ENCODE data around the gene TRHDE.

TRHDE gene

DNA sequence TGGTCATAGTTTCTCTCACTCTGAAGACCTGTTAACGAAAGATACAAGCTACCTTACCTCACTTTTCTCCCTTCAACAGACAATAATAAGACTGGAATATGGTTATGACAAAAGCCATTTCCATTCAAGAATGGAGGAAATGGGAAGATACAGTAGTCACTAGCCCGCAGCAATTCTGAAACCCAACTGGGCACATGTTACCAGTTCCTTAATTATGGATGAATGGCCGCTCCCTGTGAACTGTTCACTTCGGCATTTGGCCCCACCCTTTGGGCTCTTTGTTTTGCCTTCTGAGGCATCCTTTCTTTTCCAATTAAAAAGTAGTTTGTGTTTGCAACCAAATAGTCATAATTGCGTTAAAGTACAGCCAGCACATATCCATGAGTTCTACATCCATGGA lies 19.0 kb downstream of the TRHDE start:
- Histone ChIP-seq H3K27ac (no peak overlapping the region), H3K4me3 (ENCODE audit: low read depth, low read length) (no peak overlapping the region), H3K36me3 (no peaks in the 10 kb centered on the region), H3K9me3 (ENCODE audit: severe bottlenecking) (no peaks in the 10 kb centered on the region), H3K27me3 (ENCODE audit: insufficient read depth, low read depth, severe bottlenecking) (no peaks in the 10 kb centered on the region)
- no peak for TF ChIP-seq CTCF (IDR thresholded peaks at IDR 0.05; ENCODE audit: low read depth, low read length)
- no peak for DNase-seq

GRCh38 chr12:72293701-72294100 lies 21.5 kb downstream of the TRHDE start:
- Histone ChIP-seq H3K9me3 (ENCODE audit: severe bottlenecking) (no peaks in the 10 kb centered on the region), H3K27ac (no peak overlapping the region), H3K27me3 (ENCODE audit: insufficient read depth, low read depth, severe bottlenecking) (no peaks in the 10 kb centered on the region), H3K36me3 (no peaks in the 10 kb centered on the region), H3K4me3 (ENCODE audit: low read depth, low read length) (no peak overlapping the region)
- DNase-seq, result no peak
- no peak for TF ChIP-seq CTCF (IDR thresholded peaks at IDR 0.05; ENCODE audit: low read depth, low read length)

- no peak overlapping the region for H3K4me3 ChIP-seq (ENCODE audit: low read depth, low read length)
- no peaks in the 10 kb centered on the region for H3K27me3 ChIP-seq (ENCODE audit: insufficient read depth, low read depth, severe bottlenecking)
- no peaks in the 10 kb centered on the region for H3K36me3 ChIP-seq
- no peak for TF ChIP-seq CTCF (IDR thresholded peaks at IDR 0.05; ENCODE audit: low read depth, low read length)
- no peaks in the 10 kb centered on the region for H3K9me3 ChIP-seq (ENCODE audit: severe bottlenecking)
- no peak overlapping the region for H3K27ac ChIP-seq
- DNase-seq, result no peak
These were observed 22.9 kb downstream of the TRHDE start for GRCh38 chr12:72295101-72295500.

DNA sequence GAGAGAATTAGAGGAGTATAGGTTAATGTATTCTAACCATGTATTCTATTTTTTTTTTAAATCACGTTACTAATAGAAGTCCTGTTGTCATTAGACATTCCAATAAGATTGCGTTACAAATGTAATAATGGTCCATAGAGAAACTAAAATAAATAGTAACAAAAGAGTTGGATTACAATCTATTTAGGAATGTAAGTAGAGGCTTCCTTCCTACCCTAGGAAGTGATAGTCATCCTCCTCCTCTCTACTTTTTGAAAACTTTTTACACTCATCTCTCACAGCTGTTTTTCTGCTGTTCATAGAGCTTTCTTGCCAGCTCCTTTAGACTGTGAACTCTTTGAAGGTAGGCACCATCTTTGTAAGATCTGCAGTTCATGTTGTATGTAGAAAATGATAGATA lies 23.6 kb downstream of the TRHDE start:
- no peak overlapping the region for H3K4me3 ChIP-seq (ENCODE audit: low read depth, low read length)
- no peak for DNase-seq

DNA sequence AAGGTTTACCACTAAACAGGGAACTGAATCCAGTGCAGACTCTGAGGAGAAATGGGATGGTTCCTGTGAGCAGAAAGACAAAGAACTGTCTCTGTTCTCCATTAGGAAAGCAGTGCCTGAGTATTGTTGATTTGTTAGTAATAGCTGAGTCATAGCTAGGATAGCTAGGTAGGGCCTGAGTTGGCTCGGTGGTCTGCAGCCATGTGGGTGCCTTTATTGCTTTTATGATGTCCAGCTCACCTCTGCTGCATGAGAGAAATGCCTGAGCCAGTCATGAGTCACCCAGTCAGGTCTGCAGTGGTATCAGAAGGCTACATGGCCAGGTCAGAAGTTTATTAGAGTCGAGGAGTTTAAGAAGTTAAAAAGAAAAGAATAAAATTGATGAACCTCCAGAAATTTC lies 24.2 kb downstream of the TRHDE start:
- H3K27ac ChIP-seq, result no peak overlapping the region
- H3K4me3 ChIP-seq (ENCODE audit: low read depth, low read length), result no peak overlapping the region
- no peak for TF ChIP-seq CTCF (IDR thresholded peaks at IDR 0.05; ENCODE audit: low read depth, low read length)
- DNase-seq, result no peak
- no peaks in the 10 kb centered on the region for H3K36me3 ChIP-seq
- H3K27me3 ChIP-seq (ENCODE audit: insufficient read depth, low read depth, severe bottlenecking), result no peaks in the 10 kb centered on the region
- no peaks in the 10 kb centered on the region for H3K9me3 ChIP-seq (ENCODE audit: severe bottlenecking)

More for the DNA sequence above, 23.6 kb downstream of the TRHDE start:
- Histone ChIP-seq H3K27me3 (ENCODE audit: insufficient read depth, low read depth, severe bottlenecking) (no peaks in the 10 kb centered on the region), H3K36me3 (no peaks in the 10 kb centered on the region), H3K27ac (no peak overlapping the region), H3K9me3 (ENCODE audit: severe bottlenecking) (no peaks in the 10 kb centered on the region)
- TF ChIP-seq CTCF (IDR thresholded peaks at IDR 0.05; ENCODE audit: low read depth, low read length), result no peak

GRCh38 chr12:72297666-72298065 lies 25.5 kb downstream of the TRHDE start:
- TF ChIP-seq CTCF (IDR thresholded peaks at IDR 0.05; ENCODE audit: low read depth, low read length), result no peak
- Histone ChIP-seq H3K4me3 (ENCODE audit: low read depth, low read length) (no peak overlapping the region), H3K9me3 (ENCODE audit: severe bottlenecking) (no peaks in the 10 kb centered on the region), H3K27ac (peak overlapping the region; percentile 35; the same call in 1 of the 2 replicates), H3K27me3 (ENCODE audit: insufficient read depth, low read depth, severe bottlenecking) (no peaks in the 10 kb centered on the region), H3K36me3 (no peaks in the 10 kb centered on the region)
- peak; percentile 65 for DNase-seq

Data from WERI-Rb-1 (cell line).